K562 (cell line): ENCODE measurements around the gene MANBA. TPM values are rescaled to one million over a fixed set of nuclear protein-coding genes. Genes with fewer than 3 reads are reported as not detected.

Experiments used
- ATAC-seq: fragments of 200-7000 bp; cut with Tn5 transposase; 3 replicates; pipeline ENCODE4 v1.9.1; 2020; ENCODE audit warnings: moderate library complexity
- BruUV-seq: library from RNA; stranded (reverse); fragments of 400-500 nt; replicated peaks from 2 replicates; lab custom pipeline; 2021; lab: Mats Ljungman, UMichigan
- CTCF ChIA-PET: fragments of 300-600 bp; formaldehyde crosslinking; extraction: SDS; loops from one replicate; lab custom pipeline; 2021; ENCODE audit warnings: low intra/inter-chr PET ratio; lab: Yijun Ruan, JAX
- POLR2A ChIA-PET: fragments of 300-600, 350-650 bp; sonication (Branson Sonifier 250); formaldehyde crosslinking; extraction: SDS; loops from one replicate; lab custom pipeline; 2021; ENCODE audit warnings: antibody characterized with exemption, inconsistent platforms; lab: Yijun Ruan, JAX
- DNase-seq, 4 experiments: peaks; one replicate each; pipeline versions ENCODE4 v3.0.0 to v3.0.0-alpha.2; 2011 to 2018; ENCODE audit warnings: low spot score in 3 of 4, mixed read lengths in 3 of 4; ENCODE audit errors: extremely low read depth in 1 of 4
- FAIRE-seq: peaks from 2 replicates; lab custom pipeline; 2011; peaks lifted over from hg19 to GRCh38; lab: Jason Lieb, UNC
- H2AFZ ChIP-seq: 2 replicates; pipeline ENCODE4 v1.6.0; 2011; ENCODE audit warnings: low read depth, low read length, control low read depth, inconsistent platforms
- H3K27ac ChIP-seq: fragments of 200-600 bp; 3 replicates; pipeline ENCODE4 v1.8.0; 2011; ENCODE audit warnings: low read depth, mild to moderate bottlenecking, control low read depth, inconsistent platforms, low read length, moderate library complexity, mixed read lengths; ENCODE audit errors: extremely low read depth
- H3K27me3 ChIP-seq, 2 experiments: fragments of 300-600 bp in 1 of 2; 2 replicates in 1 of 2; 3 replicates in 1 of 2; pipeline versions ENCODE4 v1.6.0 to v1.8.0; 2011; ENCODE audit warnings: inconsistent platforms in 2 of 2, low read length in 2 of 2, mild to moderate bottlenecking in 1 of 2, mixed read lengths in 1 of 2, moderate library complexity in 1 of 2; ENCODE audit not compliant: control insufficient read depth in 2 of 2, insufficient read depth in 2 of 2
- H3K36me3 ChIP-seq: fragments of 300-600 bp; 3 replicates; pipeline ENCODE4 v1.8.0; 2011; ENCODE audit warnings: mild to moderate bottlenecking, low read length, inconsistent platforms; ENCODE audit not compliant: control insufficient read depth, insufficient read depth
- H3K4me1 ChIP-seq, 2 experiments: fragments of 200-600 bp in 1 of 2; replicated peaks in 1 of 2; 2 replicates in 1 of 2; 3 replicates in 1 of 2; pipeline versions ENCODE4 v1.5.1 to v1.8.0; 2011; ENCODE audit warnings: inconsistent platforms in 2 of 2, low read length in 2 of 2, mild to moderate bottlenecking in 1 of 2, mixed read lengths in 1 of 2, moderate library complexity in 1 of 2; ENCODE audit not compliant: control insufficient read depth in 2 of 2, insufficient read depth in 2 of 2
- H3K4me2 ChIP-seq: 2 replicates; pipeline ENCODE4 v1.6.1; 2011; ENCODE audit warnings: low read length, control low read depth, inconsistent platforms, mixed read lengths; ENCODE audit not compliant: insufficient read depth
- H3K4me3 ChIP-seq: fragments of 200-600 bp; sonication (generic), shearing (Covaris generic); 2 replicates; pipeline ENCODE4 v1.5.1; 2016; ENCODE audit warnings: control low read depth, inconsistent platforms
- H3K79me2 ChIP-seq: fragments of 200-600 bp; 3 replicates; pipeline ENCODE4 v1.8.0; 2011; ENCODE audit warnings: low read length, inconsistent platforms; ENCODE audit not compliant: control insufficient read depth, insufficient read depth
- H3K9ac ChIP-seq, 2 experiments: 2 replicates each; pipeline versions ENCODE4 v1.6.0 to v1.6.1; 2011; ENCODE audit warnings: low read depth in 2 of 2, low read length in 2 of 2, control low read depth in 1 of 2, inconsistent platforms in 1 of 2, mild to moderate bottlenecking in 1 of 2, mixed read lengths in 1 of 2; ENCODE audit not compliant: insufficient read depth in 1 of 2
- H3K9me1 ChIP-seq: one replicate; pipeline ENCODE4 v1.6.0; 2011; ENCODE audit warnings: inconsistent platforms, mild to moderate bottlenecking, low read length, moderate library complexity; ENCODE audit not compliant: control insufficient read depth, insufficient read depth
- H3K9me3 ChIP-seq: replicated peaks from 2 replicates; pipeline ENCODE4 v1.5.1; 2011; ENCODE audit warnings: low read depth, low read length, inconsistent platforms; ENCODE audit not compliant: control insufficient read depth, insufficient read depth
- H4K20me1 ChIP-seq: replicated peaks from 2 replicates; pipeline ENCODE4 v1.6.1; 2011; ENCODE audit warnings: low read length, inconsistent platforms, mixed read lengths; ENCODE audit not compliant: control insufficient read depth, insufficient read depth
- C11orf30 ChIP-seq: fragments of 450-650 bp; IDR thresholded peaks from 2 replicates; pipeline ENCODE4 v1.6.1; 2016; ENCODE audit warnings: low read depth, mild to moderate bottlenecking
- FOXJ3 ChIP-seq: sonication (generic); formaldehyde crosslinking; IDR thresholded peaks from 2 replicates; pipeline ENCODE4 v1.4.0; 2020; ENCODE audit warnings: mild to moderate bottlenecking, missing genetic modification reagents
- FOXK2 ChIP-seq, 2 experiments: fragments of 450-650 bp; IDR thresholded peaks in 1 of 2; conservative IDR thresholded peaks in 1 of 2; 2 replicates each; pipeline ENCODE4 v1.6.1; 2016; ENCODE audit warnings: low read depth in 2 of 2, mild to moderate bottlenecking in 1 of 2
- KLF10 ChIP-seq: fragments of 250-450 bp; sonication (Bioruptor Pico); IDR thresholded peaks from 2 replicates; pipeline ENCODE4 v1.6.1; 2021; ENCODE audit warnings: matching md5 sums
- KLF13 ChIP-seq: fragments of 450-650 bp; IDR thresholded peaks from 2 replicates; pipeline ENCODE4 v1.6.1; 2016; ENCODE audit warnings: missing genetic modification characterization, low read depth, mild to moderate bottlenecking, missing compliant biosample characterization, moderate library complexity, borderline replicate concordance
- MAFF ChIP-seq: IDR thresholded peaks from 2 replicates; pipeline ENCODE4 v1.6.1; 2012; ENCODE audit warnings: low read length, improper control_type of control experiment
- MAFG ChIP-seq: fragments of 450-650 bp; conservative IDR thresholded peaks from 2 replicates; pipeline ENCODE4 v1.6.1; 2016; ENCODE audit warnings: missing genetic modification characterization, missing compliant biosample characterization
- MAFK ChIP-seq: IDR thresholded peaks from 2 replicates; pipeline ENCODE4 v1.6.1; 2011; ENCODE audit warnings: low read length, improper control_type of control experiment
- MEF2A ChIP-seq: IDR thresholded peaks from 2 replicates; pipeline ENCODE4 v1.6.1; 2011; ENCODE audit warnings: low read depth, mild to moderate bottlenecking, low read length, moderate library complexity; ENCODE audit not compliant: control insufficient read depth
- NCOA1 ChIP-seq: fragments of 450-650 bp; IDR thresholded peaks from 2 replicates; pipeline ENCODE4 v1.6.1; 2016; ENCODE audit warnings: low read depth
- SRSF7 ChIP-seq: fragments of 200-400 bp; formaldehyde crosslinking; optimal IDR thresholded peaks from 2 replicates; pipeline ENCODE3; 2017; ENCODE audit warnings: mild to moderate bottlenecking, low read depth, low read length
- ZNF217 ChIP-seq: sonication (generic); formaldehyde crosslinking; IDR thresholded peaks from 2 replicates; pipeline ENCODE4 v1.8.0; 2022; ENCODE audit warnings: mild to moderate bottlenecking, missing genetic modification reagents
- ZNF316 ChIP-seq: fragments of 450-650 bp; IDR thresholded peaks from 2 replicates; pipeline ENCODE4 v1.6.1; 2016
- ZNF431 ChIP-seq: sonication (generic); formaldehyde crosslinking; IDR thresholded peaks from 2 replicates; pipeline ENCODE4 v1.8.0; 2022; ENCODE audit warnings: mild to moderate bottlenecking, missing genetic modification reagents
- WGBS: fragments of 100-300 bp; shearing (Covaris generic); methylation state at CpG from one replicate; pipeline ENCODE4 v1.1.6; 2016; ENCODE audit warnings: low coverage, mixed read lengths; ENCODE audit not compliant: insufficient coverage; ENCODE audit errors: missing lambda C conversion rate; 5-methylcytosine and 5-hydroxymethylcytosine counted together
- in situ Hi-C: fragments of 300-500 bp; cut with MboI; formaldehyde crosslinking; loops from 4 replicates; pipeline ENCODE4 v1.15.0; 2018; ENCODE audit warnings: inconsistent platforms, mixed read lengths
- intact Hi-C: fragments of 100-400 bp; cut with micrococcal nuclease; formaldehyde crosslinking; loops from 2 replicates; pipeline ENCODE4 v1.14.2; 2022
- polyA plus RNA-seq, 8 experiments: library from polyadenylated mRNA; depleted of rRNA in 4 of 8; stranded (reverse) in 5 of 8; unstranded in 3 of 8; fragments of >200 nt; fragmentation: Nextera tagmentation in 2 of 8; fragmentation: Illumina TruSeq in 1 of 8; extraction: Ambion mirVana in 2 of 8; extraction: Trizol in 1 of 8; gene quantifications; 2 replicates each; pipeline versions ENCODE4 v1.2.1 to v1.2.3, GENCODE V29; 2011 to 2014; ENCODE audit warnings: inconsistent platforms in 1 of 8, missing spikeins in 1 of 8
- total RNA-seq, 7 experiments: library from RNA; depleted of rRNA in 6 of 7; stranded (reverse); fragments of >200 nt in 6 of 7; fragmentation: Illumina TruSeq in 2 of 7; extraction: Trizol in 2 of 7; gene quantifications; 2 replicates each; pipeline versions ENCODE4 v1.2.1 to v1.2.3, GENCODE V29; 2011 to 2021; ENCODE audit warnings: low replicate concordance in 1 of 7

The MANBA gene
- total and polyA plus RNA-seq, 9 of the 15 experiments (the other 6 are each of a cell fraction or from before 2014, with no cell fraction given) = 1.8 to 12.9 (median 7.7) TPM

DNA sequence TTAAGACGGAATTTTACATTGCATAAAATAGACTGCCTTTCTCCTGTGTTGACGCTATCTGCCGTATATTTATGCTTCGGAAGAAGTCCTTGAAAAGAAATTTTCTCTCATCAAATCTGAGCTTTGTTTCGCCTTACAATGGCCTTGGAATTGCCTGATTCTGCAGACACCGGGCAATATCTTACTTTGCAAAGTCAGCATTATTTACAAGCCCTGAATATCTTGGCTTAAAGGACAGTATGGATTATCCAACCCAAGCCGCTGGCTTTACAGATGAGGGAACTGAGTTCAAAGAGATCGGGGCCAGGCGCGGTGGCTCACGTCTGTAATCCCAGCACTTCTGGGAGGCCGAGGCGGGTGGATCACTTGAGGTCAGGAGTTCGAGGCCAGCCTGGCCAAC is 1.1 kb upstream of the MANBA start:
- 63% methylated on average over 14 of the region's 14 CpGs for WGBS
- Histone ChIP-seq H3K4me3 (no peak overlapping the region), H3K27ac (no peak overlapping the region), H3K36me3 (no peaks in the 10 kb centered on the region), H3K9ac (no peak overlapping the region), H3K79me2 (peaks cover 24% of the 10 kb centered on the region), H2AFZ (no peak overlapping the region), H3K4me2 (no peak overlapping the region), H3K9me1 (no peaks in the 10 kb centered on the region), H3K27me3 (no peaks in the 10 kb centered on the region), H4K20me1 (no peaks in the 10 kb centered on the region), H3K4me1 (peaks cover 4 to 10% of the 10 kb centered on the region in 2 experiments; a peak in 4 of 5 replicates), H3K9me3 (no peaks in the 10 kb centered on the region)
- CTCF ChIA-PET = no interaction called here
- no peak for DNase-seq
- in situ Hi-C loops = no loop called here
- POLR2A ChIA-PET = no interaction called here
- no peak for FAIRE-seq
- ATAC-seq = no peak
- TF ChIP-seq ZNF431 (CRISPR knock-in tag) (no peak), MAFF (peak; percentile 96), C11orf30 (peak; percentile 95), MEF2A (no peak), FOXJ3 (no peak), KLF10 (CRISPR knock-in tag) (no peak), ZNF217 (CRISPR knock-in tag) (no peak), KLF13 (tag) (no peak), FOXK2 (conservative IDR thresholded peaks at IDR 0.05 in 1 of 2, IDR thresholded peaks at IDR 0.05 in 1 of 2; ENCODE audit: low read depth in 2 of 2) (no peak), MAFK (peak; percentile 97), ZNF316 (peak; percentile 97), SRSF7 (no peak), MAFG (tag) (peak; percentile 94), NCOA1 (no peak)
- intact Hi-C loops = loop anchor here (5.0 kb wide), 2 partner anchors 65 to 105 kb away; partner anchors contain the start of genes CISD2 and UBE2D3
- BruUV-seq = no TSS peak
